Stomach (tissue), 9 donors: ENCODE measurements around the gene SIT1. TPM values are rescaled to one million over a fixed set of nuclear protein-coding genes. Genes with fewer than 3 reads are reported as not detected.
A peak's percentile ranks its signal among the peaks of the same experiment; 100 is the strongest.

Experiments used
- DNase-seq, 2 donors: peaks; one replicate each; pipeline versions ENCODE4 v3.0.0 to v3.0.0-alpha.2; 2013 to 2019
- H3K27ac ChIP-seq, 5 donors: fragments of 200-600 bp in 4 of 5; sonication (generic) in 4 of 5; one replicate each; pipeline ENCODE4 v1.5.1; 2013 to 2019; ENCODE audit warnings: mild to moderate bottlenecking in 1 of 5, moderate library complexity in 1 of 5
- H3K27me3 ChIP-seq, 3 donors: fragments of 200-600 bp; sonication (generic); one replicate each; pipeline ENCODE4 v1.5.1; 2017 to 2019; ENCODE audit warnings: mixed run types in 1 of 3
- H3K36me3 ChIP-seq, 4 donors: fragments of 200-600 bp; sonication (generic); 1 replicate in 3 of 4; 2 replicates in 1 of 4; pipeline ENCODE4 v1.5.1; 2016 to 2019
- H3K4me1 ChIP-seq, 4 donors: fragments of 200-600 bp; sonication (generic); one replicate each; pipeline ENCODE4 v1.5.1; 2016 to 2019
- H3K4me3 ChIP-seq, 4 donors: fragments of 200-600 bp; sonication (generic) in 3 of 4; one replicate each; pipeline ENCODE4 v1.5.1; 2016 to 2019; ENCODE audit warnings: mild to moderate bottlenecking in 1 of 4
- H3K9me3 ChIP-seq, 4 donors: fragments of 200-600 bp; sonication (generic); one replicate each; pipeline ENCODE4 v1.5.1; 2016 to 2019
- CTCF ChIP-seq, 7 experiments: fragments of 450-650 bp in 4 of 7; fragments of 200-600 bp in 3 of 7; sonication (generic) in 3 of 7; IDR thresholded peaks; one replicate each; pipeline ENCODE4 v1.5.1; 2016 to 2019; ENCODE audit warnings: antibody characterized with exemption in 7 of 7, control low read depth in 2 of 7, mild to moderate bottlenecking in 1 of 7
- EP300 ChIP-seq: sonication (generic); formaldehyde crosslinking; IDR thresholded peaks from one replicate; pipeline ENCODE4 v1.6.1; 2017; ENCODE audit warnings: antibody characterized with exemption
- POLR2A ChIP-seq, 4 donors: fragments of 450-650 bp; IDR thresholded peaks; one replicate each; pipeline ENCODE4 v1.6.1; 2016; ENCODE audit warnings: antibody characterized with exemption in 4 of 4, control low read depth in 2 of 4, mild to moderate bottlenecking in 1 of 4, moderate library complexity in 1 of 4
- POLR2AphosphoS5 ChIP-seq, 3 donors: sonication (generic); formaldehyde crosslinking; IDR thresholded peaks; one replicate each; pipeline ENCODE4 v1.6.1; 2016; ENCODE audit warnings: antibody characterized with exemption in 3 of 3
- WGBS, 5 donors: extraction: QIAGEN DNeasy Blood & Tissue Kit in 3 of 5; methylation state at CpG; one replicate each; pipeline versions ENCODE4 v1.1.5 to v1.1.7; 2013 to 2018; 5-methylcytosine and 5-hydroxymethylcytosine counted together
- intact Hi-C: fragments of 100-400 bp; cut with DNase I; formaldehyde crosslinking; loops from one replicate; pipeline ENCODE4 v1.15.1; 2023; ENCODE audit warnings: low total_unique reads
- polyA plus RNA-seq, 3 donors: library from polyadenylated mRNA; stranded (reverse); fragments of 200-250 nt; gene quantifications; one replicate each; pipeline ENCODE4 v1.2.3, GENCODE V29; 2013
- total RNA-seq, 5 donors: library from RNA; depleted of rRNA; stranded (reverse); fragments of >200 nt; gene quantifications; one replicate each; pipeline versions ENCODE4 v1.1.0 to v1.2.3, GENCODE V29; 2014 to 2016
- donor health status: healthy with polysubstance abuse.
- donor health status: Bipolar disorder and iron deficiency.
- donor health status: healthy.

The SIT1 gene
- total and polyA plus RNA-seq, 8 donors, result 0.62 to 2.3 (median 1.1) TPM; not detected in 3

GRCh38 chr9:35679091-35679490 is 28.4 kb upstream of the SIT1 start:
- Histone ChIP-seq H3K27me3 (peaks cover 0 to 12% (median 0%) of the 10 kb centered on the region in 3 donors), H3K36me3 (peaks cover 18 to 42% (median 21%) of the 10 kb centered on the region in 4 donors), H3K27ac (peak overlapping the region; percentile 23 to 97 (median 92)), H3K9me3 (no peaks in the 10 kb centered on the region), H3K4me3 (no peak overlapping the region), H3K4me1 (peaks cover 28 to 88% (median 61%) of the 10 kb centered on the region in 4 donors)
- TF ChIP-seq EP300, result no peak
- TF ChIP-seq POLR2A (IDR thresholded peaks at IDR 0.05), result no peak
- no peak for TF ChIP-seq CTCF (IDR thresholded peaks at IDR 0.05)
- no peak for TF ChIP-seq POLR2AphosphoS5 (IDR thresholded peaks at IDR 0.05)
- WGBS, 5 donors, result 87 to 91% (median 88%) methylated on average over 5 of the region's 5 CpGs
- intact Hi-C loops, result no loop called here
- no peak for DNase-seq

GRCh38 chr9:35675732-35676392 is 25.1 kb upstream of the SIT1 start:
- peak; percentile 65 to 90 for DNase-seq
- Histone ChIP-seq H3K27ac (peak overlapping the region; percentile 89 to 100 (median 89)), H3K4me1 (peaks cover 33 to 81% (median 49%) of the 10 kb centered on the region in 4 donors), H3K36me3 (peaks cover 0 to 16% (median 0%) of the 10 kb centered on the region in 4 donors), H3K9me3 (no peaks in the 10 kb centered on the region), H3K27me3 (peaks cover 0 to 12% (median 0%) of the 10 kb centered on the region in 3 donors), H3K4me3 (peak overlapping the region; percentile 50 to 72 (median 53))
- TF ChIP-seq CTCF (IDR thresholded peaks at IDR 0.05) (no peak), POLR2A (IDR thresholded peaks at IDR 0.05) (no peak), EP300 (no peak), POLR2AphosphoS5 (IDR thresholded peaks at IDR 0.05) (peak in 2 of 3 donors; percentile 28 to 38)
- intact Hi-C loops, result no loop called here
- whole genome bisulfite sequencing, 5 donors, result 4 to 9% (median 7%) methylated on average over 34 to 51 of the region's 51 CpGs

- 16 to 31% (median 22%) methylated on average over 10 to 13 of the region's 13 CpGs for WGBS, 5 donors
- DNase-seq, result peak in 1 of 2 donors; percentile 49
- H3K4me3 ChIP-seq, result peak overlapping the region; percentile 50 to 72 (median 53)
Measured at GRCh38 chr9:35675204-35675603, 24.5 kb upstream of the SIT1 start.

GRCh38 chr9:35674025-35674361 is 23.3 kb upstream of the SIT1 start:
- intact Hi-C loops, result no loop called here
- H3K36me3 ChIP-seq, result peaks cover 0 to 5% (median 0%) of the 10 kb centered on the region in 4 donors
- H3K27me3 ChIP-seq, result peaks cover 0 to 12% (median 0%) of the 10 kb centered on the region in 3 donors
- H3K9me3 ChIP-seq, result no peaks in the 10 kb centered on the region
- no peak for DNase-seq
- WGBS, 5 donors, result 25 to 44% (median 34%) methylated on average over 1 to 3 of the region's 3 CpGs; no CpG with 5 or more reads in 1 of the 5 donors
- peaks cover 26 to 72% (median 43%) of the 10 kb centered on the region in 4 donors for H3K4me1 ChIP-seq
- H3K27ac ChIP-seq, result peak overlapping the region; percentile 89 to 100 (median 89)
- peak overlapping the region; percentile 50 to 72 (median 53) for H3K4me3 ChIP-seq
- TF ChIP-seq EP300 (no peak), POLR2A (IDR thresholded peaks at IDR 0.05) (no peak), CTCF (IDR thresholded peaks at IDR 0.05) (no peak), POLR2AphosphoS5 (IDR thresholded peaks at IDR 0.05) (no peak)

More at GRCh38 chr9:35675204-35675603, 24.5 kb upstream of the SIT1 start:
- H3K27me3 ChIP-seq, result peaks cover 0 to 12% (median 0%) of the 10 kb centered on the region in 3 donors
- peaks cover 31 to 79% (median 43%) of the 10 kb centered on the region in 4 donors for H3K4me1 ChIP-seq
- H3K9me3 ChIP-seq, result no peaks in the 10 kb centered on the region
- peak overlapping the region; percentile 89 to 100 (median 89) for H3K27ac ChIP-seq
- peaks cover 0 to 11% (median 0%) of the 10 kb centered on the region in 4 donors for H3K36me3 ChIP-seq
- intact Hi-C loops, result no loop called here
- TF ChIP-seq CTCF (IDR thresholded peaks at IDR 0.05) (no peak), POLR2A (IDR thresholded peaks at IDR 0.05) (no peak), EP300 (no peak), POLR2AphosphoS5 (IDR thresholded peaks at IDR 0.05) (no peak)
